SK-N-SH treated with all-trans-retinoic acid at 6 μM for 48 hours (cell line): ENCODE results near the gene CDIPT.

ENCODE experiments used
- ATAC-seq: fragments of 200-7000 bp; cut with Tn5 transposase; 3 replicates; pipeline ENCODE4 v1.9.1; 2020; ENCODE audit warnings: mild to moderate bottlenecking, moderate library complexity
- ARNTL ChIP-seq: fragments of 450-650 bp; formaldehyde crosslinking; IDR thresholded peaks from 2 replicates; pipeline ENCODE4 v1.5.0; 2020; ENCODE audit warnings: low read depth, mild to moderate bottlenecking, moderate library complexity, borderline replicate concordance
- BACH2 ChIP-seq: fragments of 250-450 bp; sonication (Bioruptor Pico); IDR thresholded peaks from 2 replicates; pipeline ENCODE4 v1.9.0; 2021; ENCODE audit warnings: mild to moderate bottlenecking, borderline replicate concordance
- CSDC2 ChIP-seq: fragments of 250-450 bp; sonication (Bioruptor Pico); IDR thresholded peaks from 2 replicates; pipeline ENCODE4 v1.5.0; 2020; ENCODE audit warnings: mild to moderate bottlenecking, moderate library complexity
- ESRRG ChIP-seq: fragments of 250-450 bp; sonication (Bioruptor Pico); IDR thresholded peaks from 2 replicates; pipeline ENCODE4 v1.6.1; 2021; ENCODE audit warnings: mild to moderate bottlenecking
- GLIS3 ChIP-seq: fragments of 250-450 bp; sonication (Bioruptor Pico); IDR thresholded peaks from 2 replicates; pipeline ENCODE4 v1.5.0; 2020; ENCODE audit warnings: mild to moderate bottlenecking, moderate library complexity
- ISL1 ChIP-seq: fragments of 250-450 bp; sonication (Bioruptor Pico); IDR thresholded peaks from 2 replicates; pipeline ENCODE4 v2.1.2; 2022; ENCODE audit warnings: mild to moderate bottlenecking, moderate library complexity
- OSR1 ChIP-seq: fragments of 250-450 bp; sonication (Bioruptor Pico); IDR thresholded peaks from 2 replicates; pipeline ENCODE4 v1.8.0; 2022; ENCODE audit warnings: moderate library complexity, mild to moderate bottlenecking, inconsistent platforms
- RARB ChIP-seq: fragments of 250-450 bp; sonication (Bioruptor Pico); IDR thresholded peaks from 2 replicates; pipeline ENCODE4 v1.8.0; 2021; ENCODE audit warnings: mild to moderate bottlenecking, moderate library complexity
- SNAI2 ChIP-seq: fragments of 250-450 bp; sonication (Bioruptor Pico); IDR thresholded peaks from 2 replicates; pipeline ENCODE4 v1.5.0; 2020; ENCODE audit warnings: mild to moderate bottlenecking, moderate library complexity
- TCF4 ChIP-seq: fragments of 250-450 bp; sonication (Bioruptor Pico); IDR thresholded peaks from 2 replicates; pipeline ENCODE4 v1.8.0; 2021; ENCODE audit warnings: mild to moderate bottlenecking, moderate library complexity, borderline replicate concordance
- TOX ChIP-seq: fragments of 250-450 bp; sonication (Bioruptor Pico); IDR thresholded peaks from 2 replicates; pipeline ENCODE4 v1.8.0; 2021; ENCODE audit warnings: mild to moderate bottlenecking, moderate library complexity, borderline replicate concordance
- ZNF565 ChIP-seq: fragments of 450-650 bp; formaldehyde crosslinking; conservative IDR thresholded peaks from 2 replicates; pipeline ENCODE4 v1.5.0; 2020; ENCODE audit warnings: low read depth, mild to moderate bottlenecking, moderate library complexity
- ZNF70 ChIP-seq: fragments of 450-650 bp; formaldehyde crosslinking; IDR thresholded peaks from 2 replicates; pipeline ENCODE4 v1.5.0; 2020; ENCODE audit warnings: mild to moderate bottlenecking, moderate library complexity
- ZNF8 ChIP-seq: fragments of 450-650 bp; formaldehyde crosslinking; IDR thresholded peaks from 2 replicates; pipeline ENCODE4 v1.5.0; 2020; ENCODE audit warnings: mild to moderate bottlenecking, moderate library complexity
- TF ChIP-seq, protein P1 (sequence below): fragments of 250-450 bp; sonication (Bioruptor Pico); IDR thresholded peaks from 2 replicates; pipeline ENCODE4 v1.5.1; 2021; ENCODE audit warnings: mild to moderate bottlenecking, moderate library complexity
- TF ChIP-seq, protein P2 (sequence below): fragments of 250-450 bp; sonication (Bioruptor Pico); IDR thresholded peaks from 2 replicates; pipeline ENCODE4 v1.8.0; 2021; ENCODE audit warnings: low read depth, mild to moderate bottlenecking, moderate library complexity, borderline replicate concordance
- TF ChIP-seq, protein P3 (sequence below): fragments of 250-450 bp; sonication (Bioruptor Pico); IDR thresholded peaks from 2 replicates; pipeline ENCODE4 v1.5.0; 2020; ENCODE audit warnings: mild to moderate bottlenecking, moderate library complexity
- TF ChIP-seq, protein P4 (sequence below): fragments of 250-450 bp; sonication (Bioruptor Pico); IDR thresholded peaks from 2 replicates; pipeline ENCODE4 v1.8.0; 2020; ENCODE audit warnings: mild to moderate bottlenecking, moderate library complexity, borderline replicate concordance

The CDIPT gene

GRCh38 chr16:29811896-29812665, 50.9 kb downstream of the CDIPT start, which contains the start of gene PRRT2 (continued):
- no peak for TF ChIP-seq GLIS3 (CRISPR knock-in tag)
- TF ChIP-seq CSDC2 (CRISPR knock-in tag): no peak
- TF ChIP-seq ARNTL (CRISPR knock-in tag): no peak
- no peak for TF ChIP-seq BACH2 (CRISPR knock-in tag)
- no peak for TF ChIP-seq ZNF8
- no peak for TF ChIP-seq SNAI2 (CRISPR knock-in tag)
- no peak for TF ChIP-seq TCF4 (CRISPR knock-in tag)
- TF ChIP-seq, protein P1, sequence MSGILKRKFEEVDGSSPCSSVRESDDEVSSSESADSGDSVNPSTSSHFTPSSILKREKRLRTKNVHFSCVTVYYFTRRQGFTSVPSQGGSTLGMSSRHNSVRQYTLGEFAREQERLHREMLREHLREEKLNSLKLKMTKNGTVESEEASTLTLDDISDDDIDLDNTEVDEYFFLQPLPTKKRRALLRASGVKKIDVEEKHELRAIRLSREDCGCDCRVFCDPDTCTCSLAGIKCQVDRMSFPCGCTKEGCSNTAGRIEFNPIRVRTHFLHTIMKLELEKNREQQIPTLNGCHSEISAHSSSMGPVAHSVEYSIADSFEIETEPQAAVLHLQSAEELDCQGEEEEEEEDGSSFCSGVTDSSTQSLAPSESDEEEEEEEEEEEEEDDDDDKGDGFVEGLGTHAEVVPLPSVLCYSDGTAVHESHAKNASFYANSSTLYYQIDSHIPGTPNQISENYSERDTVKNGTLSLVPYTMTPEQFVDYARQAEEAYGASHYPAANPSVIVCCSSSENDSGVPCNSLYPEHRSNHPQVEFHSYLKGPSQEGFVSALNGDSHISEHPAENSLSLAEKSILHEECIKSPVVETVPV (CRISPR knock-in tag): no peak
- TF ChIP-seq, protein P2, sequence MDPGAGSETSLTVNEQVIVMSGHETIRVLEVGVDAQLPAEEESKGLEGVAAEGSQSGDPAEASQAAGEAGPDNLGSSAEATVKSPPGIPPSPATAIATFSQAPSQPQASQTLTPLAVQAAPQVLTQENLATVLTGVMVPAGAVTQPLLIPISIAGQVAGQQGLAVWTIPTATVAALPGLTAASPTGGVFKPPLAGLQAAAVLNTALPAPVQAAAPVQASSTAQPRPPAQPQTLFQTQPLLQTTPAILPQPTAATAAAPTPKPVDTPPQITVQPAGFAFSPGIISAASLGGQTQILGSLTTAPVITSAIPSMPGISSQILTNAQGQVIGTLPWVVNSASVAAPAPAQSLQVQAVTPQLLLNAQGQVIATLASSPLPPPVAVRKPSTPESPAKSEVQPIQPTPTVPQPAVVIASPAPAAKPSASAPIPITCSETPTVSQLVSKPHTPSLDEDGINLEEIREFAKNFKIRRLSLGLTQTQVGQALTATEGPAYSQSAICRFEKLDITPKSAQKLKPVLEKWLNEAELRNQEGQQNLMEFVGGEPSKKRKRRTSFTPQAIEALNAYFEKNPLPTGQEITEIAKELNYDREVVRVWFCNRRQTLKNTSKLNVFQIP (CRISPR knock-in tag): no peak
- no peak for TF ChIP-seq ZNF70 (CRISPR knock-in tag)

- no peak for TF ChIP-seq SNAI2 (CRISPR knock-in tag)
- TF ChIP-seq, protein P3, sequence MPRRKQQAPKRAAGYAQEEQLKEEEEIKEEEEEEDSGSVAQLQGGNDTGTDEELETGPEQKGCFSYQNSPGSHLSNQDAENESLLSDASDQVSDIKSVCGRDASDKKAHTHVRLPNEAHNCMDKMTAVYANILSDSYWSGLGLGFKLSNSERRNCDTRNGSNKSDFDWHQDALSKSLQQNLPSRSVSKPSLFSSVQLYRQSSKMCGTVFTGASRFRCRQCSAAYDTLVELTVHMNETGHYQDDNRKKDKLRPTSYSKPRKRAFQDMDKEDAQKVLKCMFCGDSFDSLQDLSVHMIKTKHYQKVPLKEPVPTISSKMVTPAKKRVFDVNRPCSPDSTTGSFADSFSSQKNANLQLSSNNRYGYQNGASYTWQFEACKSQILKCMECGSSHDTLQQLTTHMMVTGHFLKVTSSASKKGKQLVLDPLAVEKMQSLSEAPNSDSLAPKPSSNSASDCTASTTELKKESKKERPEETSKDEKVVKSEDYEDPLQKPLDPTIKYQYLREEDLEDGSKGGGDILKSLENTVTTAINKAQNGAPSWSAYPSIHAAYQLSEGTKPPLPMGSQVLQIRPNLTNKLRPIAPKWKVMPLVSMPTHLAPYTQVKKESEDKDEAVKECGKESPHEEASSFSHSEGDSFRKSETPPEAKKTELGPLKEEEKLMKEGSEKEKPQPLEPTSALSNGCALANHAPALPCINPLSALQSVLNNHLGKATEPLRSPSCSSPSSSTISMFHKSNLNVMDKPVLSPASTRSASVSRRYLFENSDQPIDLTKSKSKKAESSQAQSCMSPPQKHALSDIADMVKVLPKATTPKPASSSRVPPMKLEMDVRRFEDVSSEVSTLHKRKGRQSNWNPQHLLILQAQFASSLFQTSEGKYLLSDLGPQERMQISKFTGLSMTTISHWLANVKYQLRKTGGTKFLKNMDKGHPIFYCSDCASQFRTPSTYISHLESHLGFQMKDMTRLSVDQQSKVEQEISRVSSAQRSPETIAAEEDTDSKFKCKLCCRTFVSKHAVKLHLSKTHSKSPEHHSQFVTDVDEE (CRISPR knock-in tag): peak; percentile 39; the same call in 1 of the 2 replicates
- TF ChIP-seq ISL1 (CRISPR knock-in tag): no peak
- no peak for TF ChIP-seq TOX (CRISPR knock-in tag)
- TF ChIP-seq ZNF70 (CRISPR knock-in tag): no peak
- TF ChIP-seq, all 23 proteins: peak for 1
- ATAC-seq: peak; percentile 82
These were observed 51.7 kb downstream of the CDIPT start for GRCh38 chr16:29811170-29811895.

DNA sequence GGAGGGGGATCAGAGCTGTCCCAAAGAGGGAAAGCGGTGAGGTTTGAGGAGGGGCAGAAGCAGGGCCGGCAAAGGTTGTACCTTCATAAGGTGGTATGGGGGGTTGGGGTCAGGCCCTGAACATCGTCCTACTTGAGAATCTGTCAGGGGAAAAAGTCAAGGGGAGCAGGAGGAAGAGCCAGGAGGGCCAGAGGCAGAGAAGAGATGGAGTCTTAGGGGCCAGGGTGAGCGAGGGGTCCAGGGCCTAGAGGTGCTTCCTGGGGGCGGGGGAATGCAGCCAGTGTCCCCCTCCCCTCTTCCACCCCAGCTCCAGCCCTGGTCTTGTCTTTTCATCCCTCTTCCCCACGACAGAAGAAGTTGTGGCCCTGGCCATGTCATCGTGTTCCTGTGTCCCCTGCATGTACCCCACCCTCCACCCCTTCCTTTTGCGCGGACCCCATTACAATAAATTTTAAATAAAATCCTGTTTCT, 52.3 kb downstream of the CDIPT start:
- no peak for TF ChIP-seq CSDC2 (CRISPR knock-in tag)
- TF ChIP-seq ISL1 (CRISPR knock-in tag): no peak
- no peak for TF ChIP-seq RARB
- TF ChIP-seq, protein P3 (CRISPR knock-in tag): no peak
- ATAC-seq: no peak

DNA sequence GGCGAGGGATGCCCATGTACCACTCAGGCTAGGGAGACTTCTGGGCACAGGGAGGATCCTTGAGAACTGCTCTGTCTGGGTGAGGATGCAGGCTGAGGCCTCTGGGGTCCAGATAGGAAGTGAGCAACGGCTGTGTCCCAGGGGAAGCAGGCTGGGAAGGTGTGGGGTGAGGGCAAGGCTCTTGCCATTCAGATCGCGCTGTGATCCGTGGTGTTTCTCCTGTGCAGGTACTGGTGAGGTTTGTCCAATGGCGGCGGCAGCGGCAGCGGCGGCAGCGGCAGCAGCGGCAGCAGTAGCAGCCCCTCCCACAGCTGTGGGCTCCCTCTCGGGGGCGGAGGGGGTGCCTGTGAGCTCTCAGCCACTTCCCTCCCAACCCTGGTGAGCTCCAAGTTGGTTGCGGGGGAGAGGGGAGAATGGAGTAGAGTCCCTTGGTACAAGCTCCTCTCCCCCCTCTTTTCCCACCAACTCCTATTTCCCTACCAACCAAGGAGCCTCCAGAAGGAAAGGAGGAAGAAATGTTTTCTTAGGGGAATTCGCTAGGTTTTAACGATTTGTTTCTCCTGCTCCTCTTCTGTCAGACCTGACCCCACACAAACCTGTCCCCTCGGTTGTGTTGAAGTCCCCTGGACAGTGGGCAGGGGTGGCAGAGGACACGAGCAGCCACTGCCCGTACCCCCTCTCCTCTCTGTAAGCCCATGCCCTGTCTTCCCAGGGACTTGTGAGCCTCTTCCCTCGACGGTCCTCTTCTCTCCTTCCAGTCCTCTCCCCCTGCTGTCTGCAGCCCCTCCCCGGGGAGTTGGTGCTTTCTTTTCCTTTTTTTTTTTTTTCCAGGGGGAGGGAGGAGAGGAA, 53.0 kb downstream of the CDIPT start:
- ATAC-seq: no peak
- TF ChIP-seq TCF4 (CRISPR knock-in tag): no peak
- no peak for TF ChIP-seq RARB
- TF ChIP-seq CSDC2 (CRISPR knock-in tag): no peak
- no peak for TF ChIP-seq TOX (CRISPR knock-in tag)
- no peak for TF ChIP-seq OSR1 (CRISPR knock-in tag)
- TF ChIP-seq, protein P2 (CRISPR knock-in tag): no peak
- TF ChIP-seq ZNF565: no peak
- no peak for TF ChIP-seq ZNF8
- TF ChIP-seq ESRRG (CRISPR knock-in tag): no peak
- no peak for TF ChIP-seq ISL1 (CRISPR knock-in tag)
- TF ChIP-seq, protein P4, sequence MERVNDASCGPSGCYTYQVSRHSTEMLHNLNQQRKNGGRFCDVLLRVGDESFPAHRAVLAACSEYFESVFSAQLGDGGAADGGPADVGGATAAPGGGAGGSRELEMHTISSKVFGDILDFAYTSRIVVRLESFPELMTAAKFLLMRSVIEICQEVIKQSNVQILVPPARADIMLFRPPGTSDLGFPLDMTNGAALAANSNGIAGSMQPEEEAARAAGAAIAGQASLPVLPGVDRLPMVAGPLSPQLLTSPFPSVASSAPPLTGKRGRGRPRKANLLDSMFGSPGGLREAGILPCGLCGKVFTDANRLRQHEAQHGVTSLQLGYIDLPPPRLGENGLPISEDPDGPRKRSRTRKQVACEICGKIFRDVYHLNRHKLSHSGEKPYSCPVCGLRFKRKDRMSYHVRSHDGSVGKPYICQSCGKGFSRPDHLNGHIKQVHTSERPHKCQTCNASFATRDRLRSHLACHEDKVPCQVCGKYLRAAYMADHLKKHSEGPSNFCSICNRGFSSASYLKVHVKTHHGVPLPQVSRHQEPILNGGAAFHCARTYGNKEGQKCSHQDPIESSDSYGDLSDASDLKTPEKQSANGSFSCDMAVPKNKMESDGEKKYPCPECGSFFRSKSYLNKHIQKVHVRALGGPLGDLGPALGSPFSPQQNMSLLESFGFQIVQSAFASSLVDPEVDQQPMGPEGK (CRISPR knock-in tag): no peak
